HL-60 (cell line): Measurements from ENCODE around the gene GBGT1.

Experiments used
- DNase-seq, 2 experiments: peaks; one replicate each; pipeline ENCODE4 v3.0.0-alpha.2; 2010 to 2020; ENCODE audit warnings: low read depth in 1 of 2, low spot score in 1 of 2
- H3K27ac ChIP-seq: fragments of 250-450 bp; sonication (Bioruptor Pico); replicated peaks from 2 replicates; pipeline ENCODE4 v1.5.1; 2020; ENCODE audit warnings: mild to moderate bottlenecking, moderate library complexity
- H3K27me3 ChIP-seq: fragments of 250-450 bp; sonication (Bioruptor Pico); 2 replicates; pipeline ENCODE4 v1.5.1; 2021; ENCODE audit warnings: mild to moderate bottlenecking, moderate library complexity; ENCODE audit not compliant: insufficient read depth, poor library complexity, severe bottlenecking
- H3K4me3 ChIP-seq: replicated peaks from 2 replicates; pipeline ENCODE4 v1.5.1; 2011; ENCODE audit warnings: mild to moderate bottlenecking, control low read depth, low read length; ENCODE audit not compliant: insufficient read depth
- CTCF ChIP-seq: IDR thresholded peaks from one replicate; pipeline ENCODE4 v1.5.1; 2011; ENCODE audit warnings: low read length, control low read depth, inconsistent platforms; ENCODE audit not compliant: insufficient read depth
- GABPA ChIP-seq: IDR thresholded peaks from 2 replicates; pipeline ENCODE4 v1.6.1; 2012; ENCODE audit warnings: low read depth
- POLR2AphosphoS5 ChIP-seq: IDR thresholded peaks from 2 replicates; pipeline ENCODE4 v1.6.1; 2012; ENCODE audit warnings: low read depth
- REST ChIP-seq: IDR thresholded peaks from 2 replicates; pipeline ENCODE4 v1.6.1; 2012; ENCODE audit warnings: low read depth; ENCODE audit not compliant: insufficient replicate concordance
- SPI1 ChIP-seq: IDR thresholded peaks from 2 replicates; pipeline ENCODE4 v1.6.1; 2012; ENCODE audit warnings: low read depth, mild to moderate bottlenecking, borderline replicate concordance

The GBGT1 gene

GRCh38 chr9:133160742-133161546 lies 2.8 kb downstream of the GBGT1 start:
- no peak overlapping the region for H3K4me3 ChIP-seq
- no peaks in the 10 kb centered on the region for H3K27me3 ChIP-seq
- peak; percentile 65 to 84 for DNase-seq
- no peak overlapping the region for H3K27ac ChIP-seq
- TF ChIP-seq CTCF (peak; percentile 95), REST (no peak), GABPA (no peak), POLR2AphosphoS5 (no peak)

- no peak for TF ChIP-seq GABPA
- TF ChIP-seq SPI1: no peak
- no peak for TF ChIP-seq CTCF
- TF ChIP-seq REST: no peak
- TF ChIP-seq POLR2AphosphoS5: no peak
- H3K27me3 ChIP-seq: no peaks in the 10 kb centered on the region
- DNase-seq: no peak
These were observed 5.0 kb downstream of the GBGT1 start for GRCh38 chr9:133158695-133159094.

GRCh38 chr9:133155156-133155555 lies 8.6 kb downstream of the GBGT1 start:
- TF ChIP-seq REST (no peak), GABPA (no peak), POLR2AphosphoS5 (no peak), SPI1 (no peak), CTCF (no peak)
- Histone ChIP-seq H3K4me3 (no peak overlapping the region), H3K27me3 (no peaks in the 10 kb centered on the region), H3K27ac (no peak overlapping the region)
- DNase-seq: no peak

More at GRCh38 chr9:133158695-133159094, 5.0 kb downstream of the GBGT1 start:
- H3K27ac ChIP-seq: no peak overlapping the region
- H3K4me3 ChIP-seq: no peak overlapping the region
